HepG2 (cell line): ENCODE data around the gene TST. TPM values are rescaled to one million over a fixed set of nuclear protein-coding genes. Genes with fewer than 3 reads are reported as not detected.

Experiments used
- AGO2 ChIP-seq: fragments of 200-400 bp; formaldehyde crosslinking; optimal IDR thresholded peaks from 2 replicates; pipeline ENCODE3; 2017; ENCODE audit warnings: mild to moderate bottlenecking, low read depth, low read length, moderate library complexity
- BCL6 ChIP-seq: IDR thresholded peaks from 2 replicates; pipeline ENCODE4 v1.6.1; 2016; ENCODE audit warnings: missing genetic modification reagents, missing compliant biosample characterization
- CBX2 ChIP-seq, 2 experiments: fragments of 200-600 bp in 1 of 2; sonication (generic); formaldehyde crosslinking in 1 of 2; IDR thresholded peaks; 2 replicates each; pipeline versions ENCODE4 v1.7.0 to v1.8.1; 2018 to 2022; ENCODE audit warnings: low read depth in 2 of 2, low read length in 1 of 2, mild to moderate bottlenecking in 1 of 2, missing genetic modification reagents in 1 of 2
- KDM5A ChIP-seq: fragments of 200-600 bp; sonication (generic); IDR thresholded peaks from 2 replicates; pipeline ENCODE4 v1.7.0; 2018; ENCODE audit warnings: antibody characterized with exemption, mild to moderate bottlenecking, low read length, borderline replicate concordance
- PITX1 ChIP-seq: sonication (generic); formaldehyde crosslinking; IDR thresholded peaks from 2 replicates; pipeline ENCODE4 v1.5.1; 2020; ENCODE audit warnings: mild to moderate bottlenecking, missing genetic modification reagents
- POLR2A ChIP-seq, 2 experiments: IDR thresholded peaks; 2 replicates each; pipeline ENCODE4 v1.6.1; 2011; ENCODE audit warnings: low read depth in 2 of 2, low read length in 2 of 2, mild to moderate bottlenecking in 1 of 2, moderate library complexity in 1 of 2; ENCODE audit not compliant: insufficient read depth in 1 of 2
- THAP11 ChIP-seq: IDR thresholded peaks from 2 replicates; pipeline ENCODE4 v1.6.1; 2016; ENCODE audit warnings: missing biosample characterization, missing genetic modification reagents
- YEATS2 ChIP-seq: sonication (generic); formaldehyde crosslinking; IDR thresholded peaks from 2 replicates; pipeline ENCODE4 v1.4.0; 2020; ENCODE audit warnings: missing genetic modification reagents, borderline replicate concordance
- ZMYM2 ChIP-seq: sonication (generic); formaldehyde crosslinking; IDR thresholded peaks from 2 replicates; pipeline ENCODE4 v1.8.0; 2022; ENCODE audit warnings: mild to moderate bottlenecking, missing genetic modification reagents
- ZNF224 ChIP-seq: sonication (generic); formaldehyde crosslinking; IDR thresholded peaks from 2 replicates; pipeline ENCODE4 v1.5.0; 2020; ENCODE audit warnings: mild to moderate bottlenecking, missing genetic modification reagents
- ZNF280D ChIP-seq: sonication (generic); formaldehyde crosslinking; IDR thresholded peaks from 2 replicates; pipeline ENCODE4 v1.5.1; 2020; ENCODE audit warnings: mild to moderate bottlenecking, missing genetic modification reagents
- ZNF460 ChIP-seq: sonication (generic); formaldehyde crosslinking; IDR thresholded peaks from 2 replicates; pipeline ENCODE4 v1.5.1; 2020; ENCODE audit warnings: missing genetic modification reagents, mild to moderate bottlenecking, borderline replicate concordance
- ZNF552 ChIP-seq: sonication (generic); formaldehyde crosslinking; IDR thresholded peaks from 2 replicates; pipeline ENCODE4 v1.9.0; 2022; ENCODE audit warnings: missing genetic modification reagents, mild to moderate bottlenecking, borderline replicate concordance
- ZNF607 ChIP-seq: sonication (generic); formaldehyde crosslinking; IDR thresholded peaks from 2 replicates; pipeline ENCODE4 v1.5.1; 2020; ENCODE audit warnings: missing genetic modification reagents, mild to moderate bottlenecking, borderline replicate concordance
- polyA plus RNA-seq, 8 experiments: library from polyadenylated mRNA; depleted of rRNA in 3 of 8; stranded (reverse) in 7 of 8; unstranded in 1 of 8; fragments of >200 nt; fragmentation: Illumina TruSeq in 4 of 8; extraction: Trizol in 4 of 8; gene quantifications; 2 replicates each; pipeline versions ENCODE4 v1.2.1 to v1.2.3, GENCODE V29; 2011 to 2016; ENCODE audit warnings: low read depth in 4 of 8, missing spikeins in 1 of 8, mixed read lengths in 1 of 8; ENCODE audit not compliant: insufficient read depth in 1 of 8
- total RNA-seq, 5 experiments: library from RNA; depleted of rRNA; stranded (reverse); fragments of >200 nt; fragmentation: Illumina TruSeq; extraction: Trizol; gene quantifications; 2 replicates each; pipeline ENCODE4 v1.2.3, GENCODE V29; 2016; ENCODE audit warnings: low read depth in 1 of 5
- TF ChIP-seq, protein P1 (sequence below): sonication (generic); formaldehyde crosslinking; IDR thresholded peaks from 2 replicates; pipeline ENCODE4 v1.4.0; 2020; ENCODE audit warnings: mild to moderate bottlenecking, missing genetic modification reagents, borderline replicate concordance
- TF ChIP-seq, protein P2 (sequence below): sonication (generic); formaldehyde crosslinking; IDR thresholded peaks from 2 replicates; pipeline ENCODE4 v1.5.1; 2020; ENCODE audit warnings: mild to moderate bottlenecking, missing genetic modification reagents, moderate library complexity
- TF ChIP-seq, protein P3 (sequence below): sonication (generic); formaldehyde crosslinking; IDR thresholded peaks from 2 replicates; pipeline ENCODE4 v1.4.0; 2020; ENCODE audit warnings: missing genetic modification reagents; ENCODE audit errors: not compliant biosample characterization

TST gene
- total and polyA plus RNA-seq, 2 of the 13 experiments (the other 11 are each of a cell fraction or from before 2014, with no cell fraction given), result 44.6 to 63.6 TPM

DNA sequence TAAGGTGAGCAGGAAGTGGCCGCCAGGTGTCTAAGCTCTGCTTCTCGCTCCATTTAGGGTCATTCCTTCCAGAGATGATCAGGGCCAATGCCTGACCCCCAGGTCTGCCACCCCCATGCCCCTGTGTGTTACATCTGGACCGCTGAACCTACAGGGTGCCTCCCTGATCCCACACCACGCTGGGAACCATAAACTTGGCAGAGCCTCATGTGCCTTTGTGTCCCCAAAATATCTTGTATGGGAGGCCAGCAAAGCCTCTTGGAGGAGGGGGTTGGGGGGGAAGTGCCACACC, 3.7 kb downstream of the TST start (continued):
- TF ChIP-seq, protein P1, sequence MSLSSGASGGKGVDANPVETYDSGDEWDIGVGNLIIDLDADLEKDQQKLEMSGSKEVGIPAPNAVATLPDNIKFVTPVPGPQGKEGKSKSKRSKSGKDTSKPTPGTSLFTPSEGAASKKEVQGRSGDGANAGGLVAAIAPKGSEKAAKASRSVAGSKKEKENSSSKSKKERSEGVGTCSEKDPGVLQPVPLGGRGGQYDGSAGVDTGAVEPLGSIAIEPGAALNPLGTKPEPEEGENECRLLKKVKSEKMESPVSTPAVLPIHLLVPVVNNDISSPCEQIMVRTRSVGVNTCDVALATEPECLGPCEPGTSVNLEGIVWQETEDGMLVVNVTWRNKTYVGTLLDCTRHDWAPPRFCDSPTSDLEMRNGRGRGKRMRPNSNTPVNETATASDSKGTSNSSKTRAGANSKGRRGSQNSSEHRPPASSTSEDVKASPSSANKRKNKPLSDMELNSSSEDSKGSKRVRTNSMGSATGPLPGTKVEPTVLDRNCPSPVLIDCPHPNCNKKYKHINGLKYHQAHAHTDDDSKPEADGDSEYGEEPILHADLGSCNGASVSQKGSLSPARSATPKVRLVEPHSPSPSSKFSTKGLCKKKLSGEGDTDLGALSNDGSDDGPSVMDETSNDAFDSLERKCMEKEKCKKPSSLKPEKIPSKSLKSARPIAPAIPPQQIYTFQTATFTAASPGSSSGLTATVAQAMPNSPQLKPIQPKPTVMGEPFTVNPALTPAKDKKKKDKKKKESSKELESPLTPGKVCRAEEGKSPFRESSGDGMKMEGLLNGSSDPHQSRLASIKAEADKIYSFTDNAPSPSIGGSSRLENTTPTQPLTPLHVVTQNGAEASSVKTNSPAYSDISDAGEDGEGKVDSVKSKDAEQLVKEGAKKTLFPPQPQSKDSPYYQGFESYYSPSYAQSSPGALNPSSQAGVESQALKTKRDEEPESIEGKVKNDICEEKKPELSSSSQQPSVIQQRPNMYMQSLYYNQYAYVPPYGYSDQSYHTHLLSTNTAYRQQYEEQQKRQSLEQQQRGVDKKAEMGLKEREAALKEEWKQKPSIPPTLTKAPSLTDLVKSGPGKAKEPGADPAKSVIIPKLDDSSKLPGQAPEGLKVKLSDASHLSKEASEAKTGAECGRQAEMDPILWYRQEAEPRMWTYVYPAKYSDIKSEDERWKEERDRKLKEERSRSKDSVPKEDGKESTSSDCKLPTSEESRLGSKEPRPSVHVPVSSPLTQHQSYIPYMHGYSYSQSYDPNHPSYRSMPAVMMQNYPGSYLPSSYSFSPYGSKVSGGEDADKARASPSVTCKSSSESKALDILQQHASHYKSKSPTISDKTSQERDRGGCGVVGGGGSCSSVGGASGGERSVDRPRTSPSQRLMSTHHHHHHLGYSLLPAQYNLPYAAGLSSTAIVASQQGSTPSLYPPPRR (CRISPR knock-in tag), result no peak; the same call in 1 of the 2 replicates
- no peak for TF ChIP-seq PITX1 (CRISPR knock-in tag)
- no peak for TF ChIP-seq BCL6 (CRISPR knock-in tag)
- no peak for TF ChIP-seq KDM5A
- TF ChIP-seq CBX2 (IDR thresholded peaks at IDR 0.05; ENCODE audit: low read depth, low read length), result no peak
- no peak for TF ChIP-seq CBX2 (CRISPR knock-in tag; IDR thresholded peaks at IDR 0.05; ENCODE audit: low read depth)
- TF ChIP-seq YEATS2 (CRISPR knock-in tag), result no peak
- 0 out of 2 replicates have a peak, but pooled peaks have one; percentile 33 for TF ChIP-seq ZNF280D (CRISPR knock-in tag)
- no peak for TF ChIP-seq ZMYM2
- peak in 1 of 2 experiments; percentile 67; a peak in 2 of 4 replicates for TF ChIP-seq POLR2A (IDR thresholded peaks at IDR 0.05; ENCODE audit: insufficient read depth in 1 of 2, low read depth in 2 of 2, low read length in 2 of 2)
- no peak for TF ChIP-seq THAP11 (CRISPR knock-in tag)
- peak; percentile 47 for TF ChIP-seq AGO2
- TF ChIP-seq, protein P2, sequence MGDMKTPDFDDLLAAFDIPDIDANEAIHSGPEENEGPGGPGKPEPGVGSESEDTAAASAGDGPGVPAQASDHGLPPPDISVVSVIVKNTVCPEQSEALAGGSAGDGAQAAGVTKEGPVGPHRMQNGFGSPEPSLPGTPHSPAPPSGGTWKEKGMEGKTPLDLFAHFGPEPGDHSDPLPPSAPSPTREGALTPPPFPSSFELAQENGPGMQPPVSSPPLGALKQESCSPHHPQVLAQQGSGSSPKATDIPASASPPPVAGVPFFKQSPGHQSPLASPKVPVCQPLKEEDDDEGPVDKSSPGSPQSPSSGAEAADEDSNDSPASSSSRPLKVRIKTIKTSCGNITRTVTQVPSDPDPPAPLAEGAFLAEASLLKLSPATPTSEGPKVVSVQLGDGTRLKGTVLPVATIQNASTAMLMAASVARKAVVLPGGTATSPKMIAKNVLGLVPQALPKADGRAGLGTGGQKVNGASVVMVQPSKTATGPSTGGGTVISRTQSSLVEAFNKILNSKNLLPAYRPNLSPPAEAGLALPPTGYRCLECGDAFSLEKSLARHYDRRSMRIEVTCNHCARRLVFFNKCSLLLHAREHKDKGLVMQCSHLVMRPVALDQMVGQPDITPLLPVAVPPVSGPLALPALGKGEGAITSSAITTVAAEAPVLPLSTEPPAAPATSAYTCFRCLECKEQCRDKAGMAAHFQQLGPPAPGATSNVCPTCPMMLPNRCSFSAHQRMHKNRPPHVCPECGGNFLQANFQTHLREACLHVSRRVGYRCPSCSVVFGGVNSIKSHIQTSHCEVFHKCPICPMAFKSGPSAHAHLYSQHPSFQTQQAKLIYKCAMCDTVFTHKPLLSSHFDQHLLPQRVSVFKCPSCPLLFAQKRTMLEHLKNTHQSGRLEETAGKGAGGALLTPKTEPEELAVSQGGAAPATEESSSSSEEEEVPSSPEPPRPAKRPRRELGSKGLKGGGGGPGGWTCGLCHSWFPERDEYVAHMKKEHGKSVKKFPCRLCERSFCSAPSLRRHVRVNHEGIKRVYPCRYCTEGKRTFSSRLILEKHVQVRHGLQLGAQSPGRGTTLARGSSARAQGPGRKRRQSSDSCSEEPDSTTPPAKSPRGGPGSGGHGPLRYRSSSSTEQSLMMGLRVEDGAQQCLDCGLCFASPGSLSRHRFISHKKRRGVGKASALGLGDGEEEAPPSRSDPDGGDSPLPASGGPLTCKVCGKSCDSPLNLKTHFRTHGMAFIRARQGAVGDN (CRISPR knock-in tag), result 0 out of 2 replicates have a peak, but pooled peaks have one; percentile 33
- TF ChIP-seq, protein P3, sequence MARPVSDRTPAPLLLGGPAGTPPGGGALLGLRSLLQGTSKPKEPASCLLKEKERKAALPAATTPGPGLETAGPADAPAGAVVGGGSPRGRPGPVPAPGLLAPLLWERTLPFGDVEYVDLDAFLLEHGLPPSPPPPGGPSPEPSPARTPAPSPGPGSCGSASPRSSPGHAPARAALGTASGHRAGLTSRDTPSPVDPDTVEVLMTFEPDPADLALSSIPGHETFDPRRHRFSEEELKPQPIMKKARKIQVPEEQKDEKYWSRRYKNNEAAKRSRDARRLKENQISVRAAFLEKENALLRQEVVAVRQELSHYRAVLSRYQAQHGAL (CRISPR knock-in tag), result no peak
- no peak for TF ChIP-seq ZNF460
- no peak for TF ChIP-seq ZNF607 (CRISPR knock-in tag)
- no peak for TF ChIP-seq ZNF552
- no peak for TF ChIP-seq ZNF224
